Stimulated activated CD8-positive, alpha-beta memory T cell treated with anti-CD3 and anti-CD28 coated beads, Interleukin-4, amount 100 ng/mL, for 1 hour (primary cell): ENCODE measurements around the gene PEX6.
A peak's percentile ranks its signal among the peaks of the same experiment; 100 is the strongest.

Experiments
- DNase-seq, 2 donors: peaks; one replicate each; pipeline ENCODE4 v3.0.0-alpha.2; 2020; ENCODE audit warnings: low read depth in 2 of 2, low spot score in 1 of 2

PEX6 gene

DNA sequence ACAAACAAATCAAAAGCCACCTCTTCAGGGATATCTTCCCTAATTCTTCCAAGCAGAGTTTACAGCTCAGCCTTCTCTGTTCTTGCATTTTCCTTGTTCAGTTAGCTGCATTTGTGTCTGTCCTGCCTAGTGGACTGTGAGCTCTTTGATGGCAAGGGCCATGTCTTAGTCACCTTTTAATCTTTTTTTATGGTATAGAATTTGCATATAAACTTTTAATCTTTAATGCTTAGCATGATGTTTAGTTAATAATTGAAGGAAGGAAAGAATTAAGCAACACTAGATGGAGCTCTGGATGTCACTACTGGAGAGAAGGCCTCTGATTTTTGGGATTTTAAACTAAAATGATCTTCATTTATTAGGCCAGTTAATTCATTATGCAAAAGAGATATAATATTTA, 17.5 kb upstream of the PEX6 start:
- no peak for DNase-seq

GRCh38 chr6:42993445-42993844, 14.5 kb upstream of the PEX6 start:
- DNase-seq, result no peak

DNA sequence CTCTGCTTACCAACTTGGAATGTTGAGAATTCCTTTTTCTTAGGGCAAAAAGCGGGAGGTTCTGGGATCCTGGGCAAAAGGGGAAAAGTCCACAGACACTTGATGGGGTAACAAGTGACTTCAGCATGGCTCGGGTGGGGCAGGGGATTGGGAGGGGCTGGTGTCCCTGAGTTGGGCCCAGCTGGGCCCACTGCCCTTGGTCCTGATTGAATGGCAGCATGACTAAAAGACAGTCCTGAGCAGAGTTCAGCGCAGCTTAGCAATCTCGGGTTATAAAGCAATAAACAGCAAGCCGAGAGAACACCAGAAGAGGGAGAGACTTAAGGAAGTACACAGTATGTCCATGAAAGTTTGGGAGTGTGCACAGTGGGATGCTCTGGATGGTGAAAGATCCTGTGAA, 10.9 kb upstream of the PEX6 start:
- DNase-seq, result no peak

GRCh38 chr6:42988486-42989020, 9.6 kb upstream of the PEX6 start:
- no peak for DNase-seq

DNA sequence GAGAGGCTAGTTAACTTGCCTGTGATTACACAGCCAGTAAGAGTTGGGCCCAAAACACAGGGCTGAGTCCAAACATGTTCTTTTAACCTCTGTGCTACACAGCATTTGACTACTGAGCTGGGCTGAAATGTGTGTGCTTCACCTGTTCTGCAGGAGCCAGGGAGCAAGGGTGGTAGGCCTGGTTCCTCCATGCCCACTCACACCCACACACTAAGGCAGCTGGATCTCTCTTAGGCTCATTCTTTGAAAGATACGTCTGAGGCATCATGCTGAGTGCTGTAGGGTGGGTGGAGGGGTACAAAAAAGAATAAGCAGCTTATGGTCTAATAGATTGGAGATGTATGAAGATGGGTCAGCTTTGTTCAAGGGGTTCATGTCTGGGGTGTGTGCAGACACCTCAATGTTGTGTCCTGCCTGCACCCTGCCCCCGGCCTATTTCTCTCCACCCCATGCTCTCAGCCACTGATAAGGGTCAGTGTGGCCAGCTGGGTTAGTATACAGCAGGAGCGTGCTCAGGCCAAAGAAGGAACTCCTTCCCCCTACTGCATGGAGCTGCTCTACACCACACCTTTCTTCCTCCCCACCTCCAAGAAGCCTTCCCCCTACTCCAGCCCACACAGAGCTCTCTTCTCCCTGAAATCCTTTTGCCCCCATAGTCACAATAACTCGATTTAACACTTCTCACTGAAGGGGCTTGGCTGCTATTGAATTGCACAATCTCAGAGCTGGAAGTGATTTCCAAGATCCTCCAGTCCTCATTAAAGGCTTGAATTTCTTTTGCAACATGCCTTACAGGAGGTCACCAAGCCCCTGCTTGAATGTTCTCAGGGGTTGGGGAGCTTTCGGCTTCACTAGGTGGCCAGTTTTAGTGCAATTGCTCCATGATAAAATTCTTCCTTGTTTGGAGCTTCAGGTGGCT, 8.8 kb upstream of the PEX6 start:
- DNase-seq, result no peak

GRCh38 chr6:42984924-42985475, 6.0 kb upstream of the PEX6 start:
- no peak for DNase-seq

- peak; percentile 86 to 93 for DNase-seq
Observed at GRCh38 chr6:42984001-42984923, 5.3 kb upstream of the PEX6 start, which contains the start of gene PPP2R5D. Gene PPP2R5D (plus strand): TSS chr6:42984570. CDS start chr6:42984678, 108 bp downstream.

DNA sequence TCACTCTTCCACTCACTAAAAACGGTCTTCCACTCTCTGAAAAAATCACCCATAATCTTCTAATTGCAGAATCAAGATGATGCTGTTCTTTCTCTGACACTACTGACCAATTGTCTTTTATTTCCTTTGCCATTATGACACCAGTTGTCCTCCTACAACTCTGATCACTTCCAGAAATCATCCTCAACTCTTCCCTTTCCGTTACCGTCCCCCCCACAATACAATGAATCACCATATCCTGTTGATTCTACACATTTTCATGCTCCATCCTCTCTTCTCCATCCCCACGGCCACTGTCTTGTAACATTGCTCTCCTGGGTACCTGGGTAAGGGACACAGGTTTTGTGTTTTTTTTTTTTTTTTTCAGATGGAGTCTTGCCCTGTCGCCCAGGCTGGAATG, 2.9 kb upstream of the PEX6 start:
- no peak for DNase-seq

GRCh38 chr6:42979523-42980177, 669 bp upstream of the PEX6 start:
- DNase-seq, result no peak

DNA sequence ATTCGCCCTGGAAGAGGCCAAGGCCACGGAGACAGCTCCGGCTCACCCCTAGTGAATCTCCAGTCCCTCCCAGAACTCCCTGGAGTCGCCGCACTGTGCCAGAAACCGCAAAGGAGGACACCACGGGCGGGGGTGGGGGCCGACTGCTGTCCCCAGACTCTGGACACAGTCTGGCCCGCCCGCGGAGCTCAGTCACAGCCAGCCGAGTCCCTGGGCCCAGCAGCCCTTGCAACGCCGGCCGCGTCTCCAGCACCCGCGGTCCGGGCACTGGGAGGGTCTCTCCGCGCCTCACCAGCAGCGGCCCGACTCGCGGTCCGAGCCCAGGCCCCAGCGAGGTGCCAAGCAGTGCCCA, 518 bp downstream of the PEX6 start:
- no peak for DNase-seq

GRCh38 chr6:42974919-42975505, 4.0 kb downstream of the PEX6 start:
- no peak for DNase-seq

DNA sequence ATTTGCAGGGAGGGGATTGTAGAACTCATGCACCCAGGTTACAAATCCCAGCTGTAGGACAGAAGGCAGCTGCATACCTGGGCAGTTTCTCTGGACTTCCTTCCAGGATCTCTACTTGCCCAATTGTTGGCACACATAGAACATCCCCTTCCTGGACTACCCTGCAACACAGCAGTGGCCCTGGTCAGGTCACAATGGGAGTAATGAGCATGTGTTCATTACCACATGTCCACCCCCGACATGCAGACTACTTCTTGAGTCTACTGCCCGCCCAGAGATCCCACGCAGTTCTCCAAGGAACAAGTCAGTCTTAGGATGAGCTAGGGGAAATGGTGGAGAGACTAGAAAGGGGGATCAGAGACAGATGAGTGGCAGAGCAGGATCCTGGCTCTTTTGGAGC, 5.1 kb downstream of the PEX6 start:
- DNase-seq, result no peak

DNA sequence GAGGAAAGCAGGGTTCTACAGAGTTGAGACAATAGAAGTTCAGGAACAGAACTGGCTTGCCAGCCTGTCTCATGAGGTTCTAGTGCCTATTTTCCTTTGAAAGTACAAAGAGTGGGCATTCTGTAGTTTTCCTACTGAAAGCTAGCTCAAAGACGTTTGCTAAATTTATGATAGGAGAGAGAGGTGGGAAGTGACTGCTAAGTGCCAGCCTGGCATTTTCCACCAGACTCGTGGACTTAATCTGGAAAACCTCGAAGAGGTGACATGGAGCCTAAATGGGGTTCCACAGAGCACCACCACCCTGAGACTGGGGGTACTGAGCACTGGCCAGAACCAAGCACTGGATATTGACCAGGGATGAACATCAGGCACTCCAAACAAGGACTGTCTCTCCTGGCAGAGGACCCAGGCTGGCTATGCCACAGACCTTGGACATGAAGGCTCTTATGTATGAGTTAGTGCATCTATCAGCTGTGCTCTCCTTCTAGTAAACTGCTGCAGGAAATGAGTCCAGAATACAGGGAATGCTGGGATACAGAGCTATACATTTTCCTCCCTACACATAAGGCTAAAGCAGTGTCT, 7.1 kb downstream of the PEX6 start:
- no peak for DNase-seq

DNA sequence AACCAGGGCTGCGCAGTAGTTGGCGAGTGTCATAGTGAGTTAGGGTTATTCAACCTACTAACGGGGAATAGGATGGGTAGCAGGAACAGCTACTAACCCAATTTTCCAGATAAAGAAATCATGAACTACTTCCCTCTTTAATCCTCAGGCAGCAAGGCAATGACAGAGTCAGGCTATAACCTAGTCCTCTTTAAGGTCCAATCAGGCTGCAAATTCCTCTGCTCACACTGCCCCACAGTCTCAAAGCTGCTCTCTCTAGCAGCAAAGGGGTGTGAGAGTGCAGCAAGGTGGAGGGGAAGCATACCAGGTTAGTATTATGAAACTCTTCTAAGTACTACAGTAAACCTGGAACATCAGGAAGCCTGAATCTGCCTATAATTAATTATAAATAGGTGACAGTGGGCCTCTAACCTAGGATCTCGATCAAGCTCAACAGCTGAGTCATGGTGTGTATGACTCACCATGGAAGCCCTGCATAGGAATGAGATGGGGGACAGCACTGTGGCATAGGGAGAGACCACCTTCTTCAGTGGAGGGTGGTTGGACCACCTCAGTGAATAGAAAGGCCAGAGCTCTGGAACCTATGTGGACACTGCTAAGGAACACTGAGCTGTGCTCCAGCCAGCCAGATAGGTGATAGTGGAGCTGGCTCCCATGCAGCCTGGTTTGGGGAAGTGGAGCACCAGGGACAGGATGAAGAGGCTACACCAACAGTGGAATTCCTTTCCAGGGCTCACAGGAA, 7.9 kb downstream of the PEX6 start:
- DNase-seq, result no peak

DNA sequence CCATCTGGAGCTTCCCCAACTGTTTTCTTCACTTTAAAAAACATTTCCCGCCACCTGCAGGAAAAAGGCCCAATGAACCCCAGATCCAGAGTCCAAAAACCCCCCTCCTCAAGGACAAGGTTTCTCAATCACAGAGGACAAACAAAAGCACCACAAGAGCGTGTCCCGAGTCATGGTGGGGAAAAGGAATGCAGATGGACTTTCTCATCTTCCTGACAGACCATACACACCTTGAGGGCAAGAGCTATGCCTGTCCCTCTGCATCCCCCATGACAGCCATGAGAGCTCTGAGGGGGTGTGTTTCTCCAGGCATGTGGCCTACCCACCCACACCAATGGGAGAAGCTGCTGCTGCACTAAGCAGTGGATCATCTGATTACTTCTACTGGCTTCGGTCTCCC, 9.0 kb downstream of the PEX6 start:
- no peak for DNase-seq

- no peak for DNase-seq
Observed at GRCh38 chr6:42969431-42969830, 9.6 kb downstream of the PEX6 start.

DNA sequence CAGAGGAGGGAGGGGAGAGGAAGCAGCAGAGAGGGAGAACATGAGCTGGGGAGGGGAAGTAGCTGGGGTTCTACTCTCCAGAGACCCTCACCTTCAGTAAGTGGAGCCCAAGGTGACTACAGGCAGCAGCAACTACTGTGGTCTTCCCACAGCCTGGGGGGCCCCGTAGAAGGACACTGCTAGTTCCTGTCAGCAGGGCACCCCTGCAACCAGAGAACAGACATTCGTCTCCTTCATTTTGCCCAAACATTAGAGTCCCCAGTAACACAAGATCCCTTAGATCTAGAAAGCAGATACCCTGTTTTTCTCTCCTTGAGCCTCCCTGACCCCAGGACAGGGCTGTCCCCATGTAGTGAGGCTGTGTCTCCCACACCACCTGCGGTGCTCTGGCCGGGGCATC, 10.2 kb downstream of the PEX6 start:
- no peak for DNase-seq

- DNase-seq, result no peak
Observed at GRCh38 chr6:42968126-42968701, 10.8 kb downstream of the PEX6 start.

- no peak for DNase-seq
Observed at GRCh38 chr6:42967228-42967627, 11.8 kb downstream of the PEX6 start.
